H1 (cell line): ENCODE results near the gene CDK12. TPM values are rescaled to one million over a fixed set of nuclear protein-coding genes. Genes with fewer than 3 reads are reported as not detected.

Source experiments
- CTCF ChIA-PET: fragments of 300-600 bp; sonication (Branson Sonifier 250); formaldehyde crosslinking; loops from one replicate; lab custom pipeline; 2021; ENCODE audit not compliant: partially characterized antibody; lab: Charles Lee
- POLR2A ChIA-PET: fragments of 300-600 bp; sonication (Branson Sonifier 250); formaldehyde crosslinking; loops from one replicate; lab custom pipeline; 2021; ENCODE audit warnings: inconsistent platforms; ENCODE audit not compliant: partially characterized antibody; lab: Charles Lee
- DNase-seq, 2 experiments: peaks; one replicate each; pipeline versions ENCODE4 v3.0.0 to v3.0.0-alpha.2; 2010 to 2022; ENCODE audit warnings: low spot score in 2 of 2, low read depth in 1 of 2, mixed read lengths in 1 of 2
- FAIRE-seq: peaks from 2 replicates; lab custom pipeline; 2011; peaks lifted over from hg19 to GRCh38; lab: Jason Lieb, UNC
- H2AFZ ChIP-seq: 2 replicates; pipeline ENCODE4 v1.8.1; 2012; ENCODE audit warnings: low read length, inconsistent platforms
- H2AK5ac ChIP-seq: 2 replicates; pipeline ENCODE4 v1.6.1; 2013; ENCODE audit warnings: low read depth, low read length
- H2BK120ac ChIP-seq: replicated peaks from 2 replicates; pipeline ENCODE3; 2013; ENCODE audit warnings: low read depth, low read length, inconsistent platforms
- H2BK12ac ChIP-seq: 2 replicates; pipeline ENCODE4 v1.6.1; 2013; ENCODE audit warnings: low read depth, low read length
- H2BK15ac ChIP-seq: 2 replicates; pipeline ENCODE4 v1.6.1; 2013; ENCODE audit warnings: low read length
- H2BK20ac ChIP-seq: 2 replicates; pipeline ENCODE4 v1.6.1; 2013; ENCODE audit warnings: low read length
- H2BK5ac ChIP-seq: 2 replicates; pipeline ENCODE4 v1.6.1; 2013; ENCODE audit warnings: low read depth, low read length
- H3K14ac ChIP-seq: 2 replicates; pipeline ENCODE4 v1.6.1; 2013; ENCODE audit warnings: inconsistent platforms; ENCODE audit not compliant: insufficient read length
- H3K18ac ChIP-seq: 2 replicates; pipeline ENCODE4 v1.6.1; 2013; ENCODE audit warnings: low read length; ENCODE audit errors: extremely low read depth
- H3K23ac ChIP-seq: 2 replicates; pipeline ENCODE4 v1.6.1; 2013; ENCODE audit warnings: inconsistent platforms; ENCODE audit not compliant: insufficient read length
- H3K23me2 ChIP-seq: 2 replicates; pipeline ENCODE4 v1.6.1; 2013; ENCODE audit warnings: low read depth, low read length
- H3K27ac ChIP-seq: 2 replicates; pipeline ENCODE4 v1.6.1; 2011; ENCODE audit warnings: low read depth, low read length, inconsistent platforms
- H3K27me3 ChIP-seq, 4 experiments: replicated peaks in 1 of 4; 1 replicate in 1 of 4; 2 replicates in 3 of 4; pipeline versions ENCODE4 v1.6.1 to v1.8.1; 2011 to 2013; ENCODE audit warnings: low read length in 3 of 4, mild to moderate bottlenecking in 3 of 4, inconsistent platforms in 2 of 4, mixed read lengths in 2 of 4, moderate library complexity in 1 of 4; ENCODE audit not compliant: control insufficient read depth in 3 of 4, insufficient read depth in 3 of 4; ENCODE audit errors: extremely low read depth in 1 of 4
- H3K36me3 ChIP-seq, 4 experiments: 2 replicates each; pipeline versions ENCODE4 v1.6.1 to v1.8.1; 2011 to 2013; ENCODE audit warnings: mild to moderate bottlenecking in 4 of 4, low read length in 3 of 4, moderate library complexity in 2 of 4, control low read depth in 1 of 4, inconsistent platforms in 1 of 4; ENCODE audit not compliant: insufficient read depth in 4 of 4, control insufficient read depth in 2 of 4
- H3K4ac ChIP-seq: replicated peaks from 2 replicates; pipeline ENCODE3; 2013; ENCODE audit warnings: low read length, low read depth, mixed read lengths, inconsistent platforms; ENCODE audit not compliant: insufficient read length
- H3K4me1 ChIP-seq, 4 experiments: replicated peaks in 1 of 4; 1 replicate in 1 of 4; 2 replicates in 3 of 4; pipeline versions ENCODE4 v1.6.1 to v1.8.1; 2011 to 2013; ENCODE audit warnings: low read length in 3 of 4, inconsistent platforms in 2 of 4, mixed read lengths in 1 of 4; ENCODE audit not compliant: insufficient read depth in 4 of 4, control insufficient read depth in 3 of 4
- H3K4me2 ChIP-seq, 2 experiments: 2 replicates each; pipeline versions ENCODE4 v1.6.1 to v1.8.1; 2011 to 2013; ENCODE audit warnings: low read depth in 2 of 2, low read length in 2 of 2, control low read depth in 1 of 2, inconsistent platforms in 1 of 2, mild to moderate bottlenecking in 1 of 2; ENCODE audit not compliant: insufficient read depth in 1 of 2
- H3K4me3 ChIP-seq, 4 experiments: fragments of 200-600, 300-600 bp in 1 of 4; sonication (generic), shearing (Covaris generic), sonication (Bioruptor Twin) in 1 of 4; 2 replicates each; pipeline versions ENCODE4 v1.5.1 to v1.8.1; 2011 to 2016; ENCODE audit warnings: low read length in 4 of 4, low read depth in 3 of 4, control low read depth in 2 of 4, inconsistent platforms in 2 of 4, mild to moderate bottlenecking in 2 of 4, mixed read lengths in 1 of 4, moderate library complexity in 1 of 4; ENCODE audit not compliant: insufficient read depth in 2 of 4; ENCODE audit errors: extremely low read depth in 1 of 4
- H3K56ac ChIP-seq: replicated peaks from 2 replicates; pipeline ENCODE3; 2013; ENCODE audit warnings: low read depth, mild to moderate bottlenecking, mixed read lengths, low read length, inconsistent platforms; ENCODE audit not compliant: insufficient read length
- H3K79me1 ChIP-seq: 2 replicates; pipeline ENCODE4 v1.6.1; 2013; ENCODE audit warnings: low read depth, low read length, control low read depth
- H3K79me2 ChIP-seq, 2 experiments: 2 replicates each; pipeline versions ENCODE4 v1.6.1 to v1.8.1; 2012 to 2013; ENCODE audit warnings: low read length in 2 of 2, mild to moderate bottlenecking in 2 of 2, inconsistent platforms in 1 of 2; ENCODE audit not compliant: insufficient read depth in 2 of 2, control insufficient read depth in 1 of 2
- H3K9ac ChIP-seq, 4 experiments: replicated peaks in 1 of 4; 1 replicate in 1 of 4; 2 replicates in 3 of 4; pipeline versions ENCODE4 v1.6.1 to v1.8.1; 2011 to 2013; ENCODE audit warnings: low read depth in 3 of 4, low read length in 3 of 4, control low read depth in 2 of 4, mild to moderate bottlenecking in 2 of 4, moderate library complexity in 2 of 4, inconsistent platforms in 1 of 4; ENCODE audit errors: extremely low read depth in 1 of 4
- H3K9me3 ChIP-seq, 2 experiments: 2 replicates each; pipeline versions ENCODE4 v1.6.1 to v1.8.1; 2012 to 2013; ENCODE audit warnings: mild to moderate bottlenecking in 2 of 2, moderate library complexity in 2 of 2, control low read depth in 1 of 2, inconsistent platforms in 1 of 2, low read depth in 1 of 2, low read length in 1 of 2, mixed read lengths in 1 of 2; ENCODE audit not compliant: insufficient read depth in 2 of 2
- H4K20me1 ChIP-seq, 2 experiments: replicated peaks in 1 of 2; 2 replicates each; pipeline versions ENCODE3 to v1.8.1; 2011 to 2013; ENCODE audit warnings: inconsistent platforms in 2 of 2, low read length in 2 of 2, mild to moderate bottlenecking in 1 of 2; ENCODE audit not compliant: insufficient read depth in 2 of 2, control insufficient read depth in 1 of 2
- H4K5ac ChIP-seq: 2 replicates; pipeline ENCODE4 v1.6.1; 2013; ENCODE audit warnings: low read length, low read depth, mixed read lengths, inconsistent platforms; ENCODE audit not compliant: insufficient read length
- H4K8ac ChIP-seq: 2 replicates; pipeline ENCODE4 v1.8.0; 2013; ENCODE audit warnings: mild to moderate bottlenecking, moderate library complexity, low read length, inconsistent platforms; ENCODE audit not compliant: insufficient read depth; ENCODE audit errors: extremely low read depth
- H4K91ac ChIP-seq: replicated peaks from 2 replicates; pipeline ENCODE3; 2013; ENCODE audit warnings: low read length, mixed read lengths, inconsistent platforms; ENCODE audit not compliant: insufficient read length
- BRCA1 ChIP-seq: IDR thresholded peaks from 2 replicates; pipeline ENCODE4 v1.6.1; 2012; ENCODE audit warnings: low read depth, low read length, improper control_type of control experiment
- CTBP2 ChIP-seq: IDR thresholded peaks from 2 replicates; pipeline ENCODE4 v1.7.0; 2011; ENCODE audit warnings: borderline replicate concordance, mild to moderate bottlenecking, moderate library complexity, mixed read lengths, low read length; ENCODE audit not compliant: insufficient read depth, insufficient read length
- FOSL1 ChIP-seq: IDR thresholded peaks from 2 replicates; pipeline ENCODE4 v1.6.1; 2011; ENCODE audit warnings: mild to moderate bottlenecking, low read depth, low read length, moderate library complexity; ENCODE audit not compliant: insufficient read depth
- KDM5A ChIP-seq: fragments of 200-600 bp; IDR thresholded peaks from 2 replicates; pipeline ENCODE4 v1.7.1; 2012; ENCODE audit warnings: mild to moderate bottlenecking, low read length, inconsistent platforms, mixed read lengths
- NRF1 ChIP-seq: IDR thresholded peaks from 2 replicates; pipeline ENCODE4 v1.6.1; 2011; ENCODE audit warnings: mild to moderate bottlenecking, low read depth, low read length, improper control_type of control experiment
- PHF8 ChIP-seq: fragments of 200-600 bp; sonication (generic); conservative IDR thresholded peaks from 2 replicates; pipeline ENCODE4 v1.7.1; 2012; ENCODE audit warnings: low read depth, mild to moderate bottlenecking, inconsistent platforms, low read length, moderate library complexity
- POU5F1 ChIP-seq: IDR thresholded peaks from 2 replicates; pipeline ENCODE4 v1.6.1; 2011; ENCODE audit warnings: low read depth, mild to moderate bottlenecking, low read length, moderate library complexity
- RFX5 ChIP-seq: IDR thresholded peaks from 2 replicates; pipeline ENCODE4 v1.6.1; 2011; ENCODE audit warnings: low read depth, low read length, improper control_type of control experiment, borderline replicate concordance
- SAP30 ChIP-seq: fragments of 300-600 bp; sonication (generic); IDR thresholded peaks from 2 replicates; pipeline ENCODE4 v1.7.1; 2012; ENCODE audit warnings: low read length, moderate library complexity, mild to moderate bottlenecking, inconsistent platforms; ENCODE audit not compliant: insufficient read depth, insufficient replicate concordance
- SP1 ChIP-seq: IDR thresholded peaks from 2 replicates; pipeline ENCODE4 v1.6.1; 2011; ENCODE audit warnings: low read depth, low read length
- SP2 ChIP-seq: IDR thresholded peaks from 2 replicates; pipeline ENCODE4 v1.6.1; 2012; ENCODE audit warnings: mild to moderate bottlenecking, low read length, inconsistent platforms
- SRF ChIP-seq: IDR thresholded peaks from 2 replicates; pipeline ENCODE4 v1.6.1; 2011; ENCODE audit warnings: mild to moderate bottlenecking, low read depth, low read length, moderate library complexity
- ZNF274 ChIP-seq: IDR thresholded peaks from 2 replicates; pipeline ENCODE4 v1.7.0; 2012; ENCODE audit warnings: low read length, borderline replicate concordance; ENCODE audit errors: extremely low read depth
- WGBS, 2 experiments: shearing (Covaris generic) in 1 of 2; methylation state at CpG; one replicate each; pipeline versions ENCODE4 v1.1.6 to v1.1.7; 2013 to 2015; ENCODE audit warnings: low lambda C conversion rate in 2 of 2, mixed read lengths in 2 of 2, inconsistent platforms in 1 of 2, low coverage in 1 of 2, missing lambda C conversion rate in 1 of 2; ENCODE audit not compliant: insufficient replicate concordance in 2 of 2, insufficient coverage in 1 of 2, insufficient read length in 1 of 2; ENCODE audit errors: extremely low coverage in 1 of 2, missing lambda C conversion rate in 1 of 2; 5-methylcytosine and 5-hydroxymethylcytosine counted together
- polyA plus RNA-seq, 7 experiments: library from polyadenylated mRNA; depleted of rRNA in 3 of 7; stranded (reverse) in 5 of 7; unstranded in 2 of 7; fragments of >200 nt in 5 of 7; fragments of 200-250 nt in 2 of 7; gene quantifications; 1 replicate in 5 of 7; 2 replicates in 1 of 7; 4 replicates in 1 of 7; pipeline versions ENCODE4 v1.2.1 to v1.2.3, GENCODE V29; 2011 to 2013; ENCODE audit warnings: missing spikeins in 2 of 7, mixed read lengths in 2 of 7
- total RNA-seq: library from RNA; stranded (reverse); fragmentation: NEBNext Ultra II Directional; extraction: Animal tissue kit (Norgen Biotek cat#: 25700); gene quantifications from 2 replicates; pipeline ENCODE4 v1.2.1, GENCODE V29; 2021
- TF ChIP-seq, protein P1 (sequence below): IDR thresholded peaks from 2 replicates; pipeline ENCODE4 v1.6.1; 2011; ENCODE audit warnings: low read depth, mild to moderate bottlenecking, low read length; ENCODE audit not compliant: insufficient read depth

The CDK12 gene
- total and polyA plus RNA-seq, 2 of the 8 experiments (the other 6 are each of a cell fraction or from before 2014, with no cell fraction given) = 14.8 to 70.3 TPM

DNA sequence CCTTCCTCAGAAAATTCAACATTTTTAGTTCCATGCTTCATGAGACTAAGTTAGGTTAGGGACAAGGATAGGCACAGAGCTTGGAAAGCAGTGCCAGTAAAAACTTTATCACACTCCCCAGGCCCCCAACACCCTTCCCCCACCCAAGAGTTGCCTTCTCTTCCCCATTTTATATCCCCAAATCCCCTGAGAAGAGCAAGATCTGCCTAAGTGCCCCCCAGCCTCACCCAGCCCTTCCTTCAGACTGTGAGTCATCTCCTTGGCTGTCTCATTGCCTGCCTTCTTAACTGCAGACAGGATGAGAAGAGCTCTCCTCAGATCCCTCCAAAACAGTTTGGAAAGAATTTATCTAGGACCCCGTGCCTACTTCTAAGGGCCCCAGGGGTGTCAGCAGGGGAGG lies 90.6 kb downstream of the CDK12 start:
- 91% methylated on average over 1 of the region's 1 CpG; no CpG with 5 or more reads in 1 of the 2 experiments for WGBS, 2 experiments
- Histone ChIP-seq H3K9ac (no peak overlapping the region; a peak in 1 of 7 replicates), H4K20me1 (peaks cover 0 to 5% of the 10 kb centered on the region in 2 experiments), H3K27me3 (no peaks in the 10 kb centered on the region), H2AK5ac (no peak overlapping the region), H3K56ac (no peak overlapping the region), H3K79me1 (no peaks in the 10 kb centered on the region), H3K4me2 (no peak overlapping the region), H4K8ac (no peak overlapping the region), H2BK12ac (no peak overlapping the region), H3K18ac (no peak overlapping the region), H2BK120ac (no peak overlapping the region), H2BK15ac (no peak overlapping the region), H2BK20ac (no peak overlapping the region), H3K14ac (no peak overlapping the region), H3K4me1 (peaks cover 0 to 10% (median 4%) of the 10 kb centered on the region in 4 experiments; a peak in 4 of 7 replicates), H3K9me3 (no peaks in the 10 kb centered on the region), H3K23me2 (no peaks in the 10 kb centered on the region; the same call in 1 of the 2 replicates), H3K4me3 (no peak overlapping the region), H3K36me3 (no peaks in the 10 kb centered on the region; a peak in 1 of 8 replicates), H3K4ac (no peak overlapping the region), H4K91ac (no peak overlapping the region), H2BK5ac (no peak overlapping the region), H3K27ac (no peak overlapping the region), H3K23ac (no peak overlapping the region), H3K79me2 (no peaks in the 10 kb centered on the region), H2AFZ (no peak overlapping the region), H4K5ac (no peak overlapping the region)
- DNase-seq = no peak
- ChIA-PET POLR2A (interaction anchor here (1.1 to 1.3 kb wide), 2 partner anchors 11 to 21 kb away, joined by 3 to 4 read pairs; no protein-coding TSS in a partner anchor), CTCF (interaction anchor here (0.9 to 15.0 kb wide), 9 partner anchors 11 to 321 kb away, joined by 3 to 310 read pairs (median 9); partner anchors contain the start of genes NEUROD2 and PPP1R1B)
- FAIRE-seq = no peak
- TF ChIP-seq RFX5 = no peak
- no peak for TF ChIP-seq KDM5A
- no peak for TF ChIP-seq CTBP2
- no peak for TF ChIP-seq PHF8
- no peak for TF ChIP-seq POU5F1
- TF ChIP-seq, protein P1, sequence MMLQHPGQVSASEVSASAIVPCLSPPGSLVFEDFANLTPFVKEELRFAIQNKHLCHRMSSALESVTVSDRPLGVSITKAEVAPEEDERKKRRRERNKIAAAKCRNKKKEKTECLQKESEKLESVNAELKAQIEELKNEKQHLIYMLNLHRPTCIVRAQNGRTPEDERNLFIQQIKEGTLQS = no peak
- no peak for TF ChIP-seq NRF1
- no peak for TF ChIP-seq BRCA1
- no peak for TF ChIP-seq SRF
- no peak for TF ChIP-seq SAP30
- no peak for TF ChIP-seq SP1
- no peak for TF ChIP-seq SP2
- no peak for TF ChIP-seq FOSL1
- TF ChIP-seq ZNF274 = no peak
